Transverse colon (tissue), 4 donors: ENCODE results near the gene TBL1X.

Source experiments
- CTCF ChIP-seq, 5 experiments: fragments of 200-600 bp in 3 of 5; fragments of 450-650 bp in 2 of 5; sonication (generic) in 3 of 5; IDR thresholded peaks; 1 replicate in 2 of 5; 2 replicates in 3 of 5; pipeline ENCODE4 v1.5.1; 2016 to 2017; ENCODE audit warnings: antibody characterized with exemption in 5 of 5, inconsistent platforms in 3 of 5, mild to moderate bottlenecking in 2 of 5, moderate library complexity in 1 of 5
- EP300 ChIP-seq: sonication (generic); formaldehyde crosslinking; IDR thresholded peaks from one replicate; pipeline ENCODE4 v1.6.1; 2017; ENCODE audit warnings: antibody characterized with exemption, low read depth
- POLR2A ChIP-seq: fragments of 450-650 bp; IDR thresholded peaks from one replicate; pipeline ENCODE4 v1.6.1; 2016; ENCODE audit warnings: antibody characterized with exemption, mild to moderate bottlenecking, moderate library complexity
- POLR2AphosphoS5 ChIP-seq, 3 donors: sonication (generic); formaldehyde crosslinking; IDR thresholded peaks; one replicate each; pipeline ENCODE4 v1.6.1; 2016; ENCODE audit warnings: antibody characterized with exemption in 3 of 3

GRCh38 chrX:9654929-9655328, 190.1 kb downstream of the TBL1X start:
- TF ChIP-seq CTCF (IDR thresholded peaks at IDR 0.05), result no peak
- TF ChIP-seq POLR2AphosphoS5 (IDR thresholded peaks at IDR 0.05), result no peak
- no peak for TF ChIP-seq POLR2A
- no peak for TF ChIP-seq EP300
